H1 (cell line): ENCODE measurements around the gene MTCH2. TPM values are rescaled to one million over a fixed set of nuclear protein-coding genes. Genes with fewer than 3 reads are reported as not detected.

Source experiments
- CTCF ChIA-PET: fragments of 300-600 bp; sonication (Branson Sonifier 250); formaldehyde crosslinking; loops from one replicate; lab custom pipeline; 2021; ENCODE audit not compliant: partially characterized antibody; lab: Charles Lee
- POLR2A ChIA-PET: fragments of 300-600 bp; sonication (Branson Sonifier 250); formaldehyde crosslinking; loops from one replicate; lab custom pipeline; 2021; ENCODE audit warnings: inconsistent platforms; ENCODE audit not compliant: partially characterized antibody; lab: Charles Lee
- DNase-seq, 2 experiments: peaks; one replicate each; pipeline versions ENCODE4 v3.0.0 to v3.0.0-alpha.2; 2010 to 2022; ENCODE audit warnings: low spot score in 2 of 2, low read depth in 1 of 2, mixed read lengths in 1 of 2
- FAIRE-seq: peaks from 2 replicates; lab custom pipeline; 2011; peaks lifted over from hg19 to GRCh38; lab: Jason Lieb, UNC
- H2AFZ ChIP-seq: 2 replicates; pipeline ENCODE4 v1.8.1; 2012; ENCODE audit warnings: low read length, inconsistent platforms
- H2AK5ac ChIP-seq: 2 replicates; pipeline ENCODE4 v1.6.1; 2013; ENCODE audit warnings: low read depth, low read length
- H2BK120ac ChIP-seq: replicated peaks from 2 replicates; pipeline ENCODE3; 2013; ENCODE audit warnings: low read depth, low read length, inconsistent platforms
- H2BK12ac ChIP-seq: 2 replicates; pipeline ENCODE4 v1.6.1; 2013; ENCODE audit warnings: low read depth, low read length
- H2BK15ac ChIP-seq: 2 replicates; pipeline ENCODE4 v1.6.1; 2013; ENCODE audit warnings: low read length
- H2BK20ac ChIP-seq: 2 replicates; pipeline ENCODE4 v1.6.1; 2013; ENCODE audit warnings: low read length
- H2BK5ac ChIP-seq: 2 replicates; pipeline ENCODE4 v1.6.1; 2013; ENCODE audit warnings: low read depth, low read length
- H3K14ac ChIP-seq: 2 replicates; pipeline ENCODE4 v1.6.1; 2013; ENCODE audit warnings: inconsistent platforms; ENCODE audit not compliant: insufficient read length
- H3K18ac ChIP-seq: 2 replicates; pipeline ENCODE4 v1.6.1; 2013; ENCODE audit warnings: low read length; ENCODE audit errors: extremely low read depth
- H3K23ac ChIP-seq: 2 replicates; pipeline ENCODE4 v1.6.1; 2013; ENCODE audit warnings: inconsistent platforms; ENCODE audit not compliant: insufficient read length
- H3K23me2 ChIP-seq: 2 replicates; pipeline ENCODE4 v1.6.1; 2013; ENCODE audit warnings: low read depth, low read length
- H3K27ac ChIP-seq: 2 replicates; pipeline ENCODE4 v1.6.1; 2011; ENCODE audit warnings: low read depth, low read length, inconsistent platforms
- H3K27me3 ChIP-seq, 4 experiments: replicated peaks in 1 of 4; 1 replicate in 1 of 4; 2 replicates in 3 of 4; pipeline versions ENCODE4 v1.6.1 to v1.8.1; 2011 to 2013; ENCODE audit warnings: low read length in 3 of 4, mild to moderate bottlenecking in 3 of 4, inconsistent platforms in 2 of 4, mixed read lengths in 2 of 4, moderate library complexity in 1 of 4; ENCODE audit not compliant: control insufficient read depth in 3 of 4, insufficient read depth in 3 of 4; ENCODE audit errors: extremely low read depth in 1 of 4
- H3K36me3 ChIP-seq, 4 experiments: 2 replicates each; pipeline versions ENCODE4 v1.6.1 to v1.8.1; 2011 to 2013; ENCODE audit warnings: mild to moderate bottlenecking in 4 of 4, low read length in 3 of 4, moderate library complexity in 2 of 4, control low read depth in 1 of 4, inconsistent platforms in 1 of 4; ENCODE audit not compliant: insufficient read depth in 4 of 4, control insufficient read depth in 2 of 4
- H3K4ac ChIP-seq: replicated peaks from 2 replicates; pipeline ENCODE3; 2013; ENCODE audit warnings: low read length, low read depth, mixed read lengths, inconsistent platforms; ENCODE audit not compliant: insufficient read length
- H3K4me1 ChIP-seq, 4 experiments: replicated peaks in 1 of 4; 1 replicate in 1 of 4; 2 replicates in 3 of 4; pipeline versions ENCODE4 v1.6.1 to v1.8.1; 2011 to 2013; ENCODE audit warnings: low read length in 3 of 4, inconsistent platforms in 2 of 4, mixed read lengths in 1 of 4; ENCODE audit not compliant: insufficient read depth in 4 of 4, control insufficient read depth in 3 of 4
- H3K4me2 ChIP-seq, 2 experiments: 2 replicates each; pipeline versions ENCODE4 v1.6.1 to v1.8.1; 2011 to 2013; ENCODE audit warnings: low read depth in 2 of 2, low read length in 2 of 2, control low read depth in 1 of 2, inconsistent platforms in 1 of 2, mild to moderate bottlenecking in 1 of 2; ENCODE audit not compliant: insufficient read depth in 1 of 2
- H3K4me3 ChIP-seq, 4 experiments: fragments of 200-600, 300-600 bp in 1 of 4; sonication (generic), shearing (Covaris generic), sonication (Bioruptor Twin) in 1 of 4; 2 replicates each; pipeline versions ENCODE4 v1.5.1 to v1.8.1; 2011 to 2016; ENCODE audit warnings: low read length in 4 of 4, low read depth in 3 of 4, control low read depth in 2 of 4, inconsistent platforms in 2 of 4, mild to moderate bottlenecking in 2 of 4, mixed read lengths in 1 of 4, moderate library complexity in 1 of 4; ENCODE audit not compliant: insufficient read depth in 2 of 4; ENCODE audit errors: extremely low read depth in 1 of 4
- H3K56ac ChIP-seq: replicated peaks from 2 replicates; pipeline ENCODE3; 2013; ENCODE audit warnings: low read depth, mild to moderate bottlenecking, mixed read lengths, low read length, inconsistent platforms; ENCODE audit not compliant: insufficient read length
- H3K79me1 ChIP-seq: 2 replicates; pipeline ENCODE4 v1.6.1; 2013; ENCODE audit warnings: low read depth, low read length, control low read depth
- H3K79me2 ChIP-seq, 2 experiments: 2 replicates each; pipeline versions ENCODE4 v1.6.1 to v1.8.1; 2012 to 2013; ENCODE audit warnings: low read length in 2 of 2, mild to moderate bottlenecking in 2 of 2, inconsistent platforms in 1 of 2; ENCODE audit not compliant: insufficient read depth in 2 of 2, control insufficient read depth in 1 of 2
- H3K9ac ChIP-seq, 4 experiments: replicated peaks in 1 of 4; 1 replicate in 1 of 4; 2 replicates in 3 of 4; pipeline versions ENCODE4 v1.6.1 to v1.8.1; 2011 to 2013; ENCODE audit warnings: low read depth in 3 of 4, low read length in 3 of 4, control low read depth in 2 of 4, mild to moderate bottlenecking in 2 of 4, moderate library complexity in 2 of 4, inconsistent platforms in 1 of 4; ENCODE audit errors: extremely low read depth in 1 of 4
- H3K9me3 ChIP-seq, 2 experiments: 2 replicates each; pipeline versions ENCODE4 v1.6.1 to v1.8.1; 2012 to 2013; ENCODE audit warnings: mild to moderate bottlenecking in 2 of 2, moderate library complexity in 2 of 2, control low read depth in 1 of 2, inconsistent platforms in 1 of 2, low read depth in 1 of 2, low read length in 1 of 2, mixed read lengths in 1 of 2; ENCODE audit not compliant: insufficient read depth in 2 of 2
- H4K20me1 ChIP-seq, 2 experiments: replicated peaks in 1 of 2; 2 replicates each; pipeline versions ENCODE3 to v1.8.1; 2011 to 2013; ENCODE audit warnings: inconsistent platforms in 2 of 2, low read length in 2 of 2, mild to moderate bottlenecking in 1 of 2; ENCODE audit not compliant: insufficient read depth in 2 of 2, control insufficient read depth in 1 of 2
- H4K5ac ChIP-seq: 2 replicates; pipeline ENCODE4 v1.6.1; 2013; ENCODE audit warnings: low read length, low read depth, mixed read lengths, inconsistent platforms; ENCODE audit not compliant: insufficient read length
- H4K8ac ChIP-seq: 2 replicates; pipeline ENCODE4 v1.8.0; 2013; ENCODE audit warnings: mild to moderate bottlenecking, moderate library complexity, low read length, inconsistent platforms; ENCODE audit not compliant: insufficient read depth; ENCODE audit errors: extremely low read depth
- H4K91ac ChIP-seq: replicated peaks from 2 replicates; pipeline ENCODE3; 2013; ENCODE audit warnings: low read length, mixed read lengths, inconsistent platforms; ENCODE audit not compliant: insufficient read length
- EZH2 ChIP-seq: fragments of 200-600 bp; sonication (generic); IDR thresholded peaks from 2 replicates; pipeline ENCODE4 v1.7.1; 2012; ENCODE audit warnings: low read depth, mild to moderate bottlenecking, moderate library complexity, low read length, inconsistent platforms; ENCODE audit not compliant: severe bottlenecking
- GTF2F1 ChIP-seq: IDR thresholded peaks from 2 replicates; pipeline ENCODE4 v1.6.1; 2012; ENCODE audit warnings: low read depth, low read length, improper control_type of control experiment, borderline replicate concordance
- HDAC2 ChIP-seq, 2 experiments: fragments of 300-600 bp in 1 of 2; sonication (generic) in 1 of 2; IDR thresholded peaks; 2 replicates each; pipeline ENCODE4 v1.6.1; 2011 to 2012; ENCODE audit warnings: low read depth in 2 of 2, low read length in 2 of 2, mild to moderate bottlenecking in 2 of 2, moderate library complexity in 2 of 2, borderline replicate concordance in 1 of 2, inconsistent platforms in 1 of 2
- JUND ChIP-seq: IDR thresholded peaks from 2 replicates; pipeline ENCODE4 v1.6.1; 2011; ENCODE audit warnings: mild to moderate bottlenecking, improper control_type of control experiment, low read length
- KDM5A ChIP-seq: fragments of 200-600 bp; IDR thresholded peaks from 2 replicates; pipeline ENCODE4 v1.7.1; 2012; ENCODE audit warnings: mild to moderate bottlenecking, low read length, inconsistent platforms, mixed read lengths
- MAFK ChIP-seq: IDR thresholded peaks from 2 replicates; pipeline ENCODE4 v1.6.1; 2012; ENCODE audit warnings: low read depth, mild to moderate bottlenecking, improper control_type of control experiment, low read length
- MAX ChIP-seq: IDR thresholded peaks from 2 replicates; pipeline ENCODE4 v1.6.1; 2012; ENCODE audit warnings: inconsistent platforms
- PHF8 ChIP-seq: fragments of 200-600 bp; sonication (generic); conservative IDR thresholded peaks from 2 replicates; pipeline ENCODE4 v1.7.1; 2012; ENCODE audit warnings: low read depth, mild to moderate bottlenecking, inconsistent platforms, low read length, moderate library complexity
- POLR2A ChIP-seq, 2 experiments: IDR thresholded peaks; 1 replicate in 1 of 2; 2 replicates in 1 of 2; pipeline ENCODE4 v1.6.1; 2011; ENCODE audit warnings: low read depth in 2 of 2, low read length in 2 of 2, mild to moderate bottlenecking in 2 of 2; ENCODE audit errors: control extremely low read depth in 1 of 2
- RAD21 ChIP-seq, 2 experiments: IDR thresholded peaks in 1 of 2; conservative IDR thresholded peaks in 1 of 2; 2 replicates each; pipeline ENCODE4 v1.6.1; 2011; ENCODE audit warnings: low read depth in 2 of 2, low read length in 2 of 2, improper control_type of control experiment in 1 of 2, inconsistent platforms in 1 of 2, mild to moderate bottlenecking in 1 of 2, moderate library complexity in 1 of 2
- RFX5 ChIP-seq: IDR thresholded peaks from 2 replicates; pipeline ENCODE4 v1.6.1; 2011; ENCODE audit warnings: low read depth, low read length, improper control_type of control experiment, borderline replicate concordance
- SIX5 ChIP-seq: IDR thresholded peaks from 2 replicates; pipeline ENCODE4 v1.6.1; 2011; ENCODE audit warnings: mild to moderate bottlenecking, low read depth, low read length
- ZNF274 ChIP-seq: IDR thresholded peaks from 2 replicates; pipeline ENCODE4 v1.7.0; 2012; ENCODE audit warnings: low read length, borderline replicate concordance; ENCODE audit errors: extremely low read depth
- WGBS, 2 experiments: shearing (Covaris generic) in 1 of 2; methylation state at CpG; one replicate each; pipeline versions ENCODE4 v1.1.6 to v1.1.7; 2013 to 2015; ENCODE audit warnings: low lambda C conversion rate in 2 of 2, mixed read lengths in 2 of 2, inconsistent platforms in 1 of 2, low coverage in 1 of 2, missing lambda C conversion rate in 1 of 2; ENCODE audit not compliant: insufficient replicate concordance in 2 of 2, insufficient coverage in 1 of 2, insufficient read length in 1 of 2; ENCODE audit errors: extremely low coverage in 1 of 2, missing lambda C conversion rate in 1 of 2; 5-methylcytosine and 5-hydroxymethylcytosine counted together
- polyA plus RNA-seq, 7 experiments: library from polyadenylated mRNA; depleted of rRNA in 3 of 7; stranded (reverse) in 5 of 7; unstranded in 2 of 7; fragments of >200 nt in 5 of 7; fragments of 200-250 nt in 2 of 7; gene quantifications; 1 replicate in 5 of 7; 2 replicates in 1 of 7; 4 replicates in 1 of 7; pipeline versions ENCODE4 v1.2.1 to v1.2.3, GENCODE V29; 2011 to 2013; ENCODE audit warnings: missing spikeins in 2 of 7, mixed read lengths in 2 of 7
- total RNA-seq: library from RNA; stranded (reverse); fragmentation: NEBNext Ultra II Directional; extraction: Animal tissue kit (Norgen Biotek cat#: 25700); gene quantifications from 2 replicates; pipeline ENCODE4 v1.2.1, GENCODE V29; 2021

Gene MTCH2
- total and polyA plus RNA-seq, 2 of the 8 experiments (the other 6 are each of a cell fraction or from before 2014, with no cell fraction given) = 157 to 171 TPM

- no peak for DNase-seq
- no peaks in the 10 kb centered on the region for H3K9me3 ChIP-seq
- no peak overlapping the region for H2AK5ac ChIP-seq
- 63% methylated on average over 5 of the region's 5 CpGs; no CpG with 5 or more reads in 1 of the 2 experiments for WGBS, 2 experiments
- no peaks in the 10 kb centered on the region for H3K79me2 ChIP-seq
- H3K56ac ChIP-seq = no peak overlapping the region
- CTCF ChIA-PET = interaction anchor here (0.9 to 3.7 kb wide), 4 partner anchors 10 to 54 kb away, joined by 3 to 17 read pairs (median 6); no protein-coding TSS in a partner anchor
- no peak overlapping the region for H2BK12ac ChIP-seq
- no peak overlapping the region for H3K27ac ChIP-seq
- H3K23me2 ChIP-seq = no peaks in the 10 kb centered on the region
- no peak overlapping the region for H2BK5ac ChIP-seq
- H3K14ac ChIP-seq = no peak overlapping the region
- no peaks in the 10 kb centered on the region for H4K20me1 ChIP-seq
- no peak overlapping the region for H3K23ac ChIP-seq
- no peak overlapping the region for H2BK120ac ChIP-seq
- no peak overlapping the region for H4K8ac ChIP-seq
- H4K5ac ChIP-seq = no peak overlapping the region
- FAIRE-seq = no peak
- H3K18ac ChIP-seq = no peak overlapping the region
- no peaks in the 10 kb centered on the region; a peak in 1 of 7 replicates for H3K4me1 ChIP-seq
- no peaks in the 10 kb centered on the region for H3K27me3 ChIP-seq
- H2BK15ac ChIP-seq = no peak overlapping the region
- H3K79me1 ChIP-seq = no peaks in the 10 kb centered on the region
- no peak overlapping the region for H2BK20ac ChIP-seq
- no peak overlapping the region for H4K91ac ChIP-seq
- H3K36me3 ChIP-seq = no peaks in the 10 kb centered on the region; a peak in 1 of 8 replicates
- H3K4ac ChIP-seq = no peak overlapping the region
- H3K4me2 ChIP-seq = no peak overlapping the region
- POLR2A ChIA-PET = interaction anchor here (0.6 to 2.9 kb wide), 5 partner anchors 9 to 23 kb away, joined by 3 to 14 read pairs (median 5); partner anchors contain the start of gene FAM180B
- peak overlapping the region in 1 of 4 experiments; percentile 5; a peak in 1 of 7 replicates for H3K9ac ChIP-seq
- no peak overlapping the region for H2AFZ ChIP-seq
- no peak overlapping the region for H3K4me3 ChIP-seq
- no peak for TF ChIP-seq JUND
- TF ChIP-seq GTF2F1 = no peak
- no peak for TF ChIP-seq PHF8
- TF ChIP-seq RFX5 = no peak
- TF ChIP-seq MAFK = no peak
- TF ChIP-seq SIX5 = no peak
- TF ChIP-seq ZNF274 = no peak
- TF ChIP-seq POLR2A (IDR thresholded peaks at IDR 0.05; ENCODE audit: control extremely low read depth in 1 of 2, low read depth in 2 of 2, low read length in 2 of 2) = no peak
- no peak for TF ChIP-seq EZH2
- TF ChIP-seq KDM5A = no peak
- TF ChIP-seq HDAC2 (IDR thresholded peaks at IDR 0.05; ENCODE audit: borderline replicate concordance in 1 of 2, low read depth in 2 of 2, low read length in 2 of 2) = no peak
- no peak for TF ChIP-seq RAD21 (IDR thresholded peaks at IDR 0.05 in 1 of 2, conservative IDR thresholded peaks at IDR 0.05 in 1 of 2; ENCODE audit: low read depth in 2 of 2, low read length in 2 of 2)
- TF ChIP-seq MAX = no peak
Measured at GRCh38 chr11:47606731-47607130, 35.6 kb downstream of the MTCH2 start.
